Upper lobe of left lung (tissue), 6 donors: Measurements from ENCODE around the gene C1QTNF5. TPM values are rescaled to one million over a fixed set of nuclear protein-coding genes. Genes with fewer than 3 reads are reported as not detected.

Experiments used
- ATAC-seq, 2 donors: fragments of 200-7000 bp; cut with Tn5 transposase; one replicate each; pipeline ENCODE4 v1.9.1; 2022; ENCODE audit warnings: mild to moderate bottlenecking in 2 of 2, moderate library complexity in 2 of 2; ENCODE audit not compliant: low FRiP score in 2 of 2
- DNase-seq, 2 donors: peaks; one replicate each; pipeline ENCODE4 v3.0.0-alpha.2; 2019 to 2020
- H3K27ac ChIP-seq, 4 donors: fragments of 200-600 bp; sonication (generic); one replicate each; pipeline ENCODE4 v1.5.1; 2016 to 2019
- H3K27me3 ChIP-seq, 4 donors: fragments of 200-600 bp; sonication (generic); one replicate each; pipeline ENCODE4 v1.5.1; 2017 to 2019
- H3K36me3 ChIP-seq, 4 donors: fragments of 200-600 bp; sonication (generic); one replicate each; pipeline ENCODE4 v1.5.1; 2016 to 2019
- H3K4me1 ChIP-seq, 4 donors: fragments of 200-600 bp; sonication (generic); one replicate each; pipeline ENCODE4 v1.5.1; 2018 to 2019
- H3K4me3 ChIP-seq, 4 donors: fragments of 200-600 bp; sonication (generic); one replicate each; pipeline ENCODE4 v1.5.1; 2017 to 2019; ENCODE audit warnings: mild to moderate bottlenecking in 2 of 4, moderate library complexity in 1 of 4
- H3K9me3 ChIP-seq, 4 donors: fragments of 200-600 bp; sonication (generic); one replicate each; pipeline ENCODE4 v1.5.1; 2018 to 2019
- EP300 ChIP-seq, 4 donors: sonication (generic); formaldehyde crosslinking; IDR thresholded peaks; one replicate each; pipeline ENCODE4 v1.5.1; 2017; ENCODE audit warnings: antibody characterized with exemption in 4 of 4, control low read depth in 2 of 4
- POLR2A ChIP-seq, 4 donors: fragments of 450-650 bp; IDR thresholded peaks; one replicate each; pipeline ENCODE4 v1.5.1; 2016 to 2017; ENCODE audit warnings: antibody characterized with exemption in 4 of 4, mild to moderate bottlenecking in 2 of 4
- POLR2AphosphoS5 ChIP-seq, 2 donors: sonication (generic); formaldehyde crosslinking; IDR thresholded peaks; one replicate each; pipeline ENCODE4 v1.5.1; 2017; ENCODE audit warnings: antibody characterized with exemption in 2 of 2
- WGBS, 2 donors: methylation state at CpG; one replicate each; pipeline ENCODE4 v1.1.5; 2017 to 2018; 5-methylcytosine and 5-hydroxymethylcytosine counted together
- total RNA-seq, 6 donors: library from RNA; depleted of rRNA in 4 of 6; stranded (reverse); fragments of >200 nt in 4 of 6; gene quantifications; one replicate each; pipeline versions ENCODE4 v1.1.0 to v1.2.1, GENCODE V29; 2016 to 2021
- TF ChIP-seq, protein P1 (sequence below), 6 experiments: fragments of 450-650 bp in 4 of 6; fragments of 200-600 bp in 2 of 6; sonication (generic) in 2 of 6; IDR thresholded peaks; one replicate each; pipeline ENCODE4 v1.5.1; 2016 to 2019; ENCODE audit warnings: antibody characterized with exemption in 6 of 6
- donor health status: DM: no; HTN: no; CAD: no; lungs with moderate emphysema.
- donor health status: DM: no; HTN: yes; CAD: no; lungs with severe emphysema.

The C1QTNF5 gene
- total RNA-seq, 6 donors from 2014 or later = 10.5 to 57.2 (median 26.4) TPM

GRCh38 chr11:119335091-119335654 is 5.5 kb downstream of the C1QTNF5 start:
- ATAC-seq (no peak), DNase-seq (peak in 1 of 2 donors; percentile 21)
- peaks cover 0 to 6% (median 1%) of the 10 kb centered on the region in 4 donors for H3K36me3 ChIP-seq
- 68 to 77% methylated on average over 11 to 15 of the region's 15 CpGs for WGBS, 2 donors
- peak overlapping the region; percentile 83 to 99 (median 87) for H3K4me3 ChIP-seq
- TF ChIP-seq, protein P1, sequence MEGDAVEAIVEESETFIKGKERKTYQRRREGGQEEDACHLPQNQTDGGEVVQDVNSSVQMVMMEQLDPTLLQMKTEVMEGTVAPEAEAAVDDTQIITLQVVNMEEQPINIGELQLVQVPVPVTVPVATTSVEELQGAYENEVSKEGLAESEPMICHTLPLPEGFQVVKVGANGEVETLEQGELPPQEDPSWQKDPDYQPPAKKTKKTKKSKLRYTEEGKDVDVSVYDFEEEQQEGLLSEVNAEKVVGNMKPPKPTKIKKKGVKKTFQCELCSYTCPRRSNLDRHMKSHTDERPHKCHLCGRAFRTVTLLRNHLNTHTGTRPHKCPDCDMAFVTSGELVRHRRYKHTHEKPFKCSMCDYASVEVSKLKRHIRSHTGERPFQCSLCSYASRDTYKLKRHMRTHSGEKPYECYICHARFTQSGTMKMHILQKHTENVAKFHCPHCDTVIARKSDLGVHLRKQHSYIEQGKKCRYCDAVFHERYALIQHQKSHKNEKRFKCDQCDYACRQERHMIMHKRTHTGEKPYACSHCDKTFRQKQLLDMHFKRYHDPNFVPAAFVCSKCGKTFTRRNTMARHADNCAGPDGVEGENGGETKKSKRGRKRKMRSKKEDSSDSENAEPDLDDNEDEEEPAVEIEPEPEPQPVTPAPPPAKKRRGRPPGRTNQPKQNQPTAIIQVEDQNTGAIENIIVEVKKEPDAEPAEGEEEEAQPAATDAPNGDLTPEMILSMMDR (IDR thresholded peaks at IDR 0.05) = no peak
- TF ChIP-seq EP300 (IDR thresholded peaks at IDR 0.05) (no peak), POLR2AphosphoS5 (IDR thresholded peaks at IDR 0.05) (no peak), POLR2A (IDR thresholded peaks at IDR 0.05) (no peak)
- H3K9me3 ChIP-seq = no peaks in the 10 kb centered on the region
- H3K4me1 ChIP-seq = peaks cover 34 to 62% (median 39%) of the 10 kb centered on the region in 4 donors
- peaks cover 0 to 10% (median 4%) of the 10 kb centered on the region in 4 donors for H3K27me3 ChIP-seq
- H3K27ac ChIP-seq = peak overlapping the region in 3 of 4 donors; percentile 84 to 90 (median 86)

DNA sequence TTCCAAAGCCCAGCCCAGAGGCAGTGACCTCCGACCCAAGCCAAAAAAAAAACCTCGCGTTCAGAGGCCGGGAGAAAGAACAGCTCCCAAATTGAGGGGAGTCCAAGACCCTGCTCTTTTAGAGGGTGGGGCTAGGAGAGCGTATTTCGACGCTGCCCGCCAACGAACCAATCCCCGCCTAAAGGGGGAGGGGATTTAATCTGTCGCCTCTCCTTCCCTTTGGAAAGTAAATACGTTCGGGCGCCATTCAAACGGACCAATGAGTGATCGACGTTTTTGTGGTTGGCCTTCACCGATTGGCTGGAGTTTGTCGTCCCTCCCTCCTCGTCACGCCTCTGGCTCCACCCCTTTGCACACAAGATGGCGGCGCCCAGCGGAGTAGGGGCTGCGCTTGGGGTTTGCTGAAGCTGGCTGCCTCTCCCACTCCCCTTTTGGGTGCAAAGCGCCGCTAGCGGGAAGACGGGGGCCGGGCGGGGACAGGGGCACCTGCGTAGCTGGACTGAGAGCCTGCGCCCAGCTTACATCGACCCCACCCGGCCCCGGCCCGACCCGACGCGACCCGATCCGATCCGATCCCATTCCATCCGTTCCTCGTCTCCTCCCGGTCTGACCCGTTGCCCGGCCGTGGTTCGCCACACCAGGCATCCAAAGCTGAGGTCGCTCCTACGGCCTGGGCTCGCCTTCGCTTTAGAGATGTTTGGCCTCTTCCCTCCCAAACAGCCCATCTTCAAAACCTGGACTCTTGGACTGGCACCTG is 6.3 kb downstream of the C1QTNF5 start, which contains the start of gene RNF26:
Gene RNF26 (plus strand): TSS at position 354 of the 757 bp plus-strand sequence. CDS start 596 bp downstream, outside the sequence.
- Histone ChIP-seq H3K36me3 (peaks cover 0 to 6% (median 1%) of the 10 kb centered on the region in 4 donors), H3K27me3 (peaks cover 0 to 2% (median under 1%) of the 10 kb centered on the region in 4 donors), H3K4me3 (peak within 1 kb of the TSS; percentile 83 to 99 (median 87)), H3K9me3 (no peaks in the 10 kb centered on the region), H3K4me1 (peaks cover 26 to 54% (median 31%) of the 10 kb centered on the region in 4 donors), H3K27ac (peak within 1 kb of the TSS; percentile 84 to 90 (median 86))
- DNase-seq (peak; percentile 90 to 96), ATAC-seq (peak; percentile 94 to 96)
- 0% methylated on average over 29 to 31 of the region's 54 CpGs for WGBS, 2 donors
- TF ChIP-seq, protein P1 (IDR thresholded peaks at IDR 0.05) = no peak
- TF ChIP-seq POLR2A (IDR thresholded peaks at IDR 0.05) = peak in 3 of 4 donors; percentile 65 to 78 (median 77)
- peak; percentile 81 to 89 for TF ChIP-seq POLR2AphosphoS5 (IDR thresholded peaks at IDR 0.05)
- no peak for TF ChIP-seq EP300 (IDR thresholded peaks at IDR 0.05)

DNA sequence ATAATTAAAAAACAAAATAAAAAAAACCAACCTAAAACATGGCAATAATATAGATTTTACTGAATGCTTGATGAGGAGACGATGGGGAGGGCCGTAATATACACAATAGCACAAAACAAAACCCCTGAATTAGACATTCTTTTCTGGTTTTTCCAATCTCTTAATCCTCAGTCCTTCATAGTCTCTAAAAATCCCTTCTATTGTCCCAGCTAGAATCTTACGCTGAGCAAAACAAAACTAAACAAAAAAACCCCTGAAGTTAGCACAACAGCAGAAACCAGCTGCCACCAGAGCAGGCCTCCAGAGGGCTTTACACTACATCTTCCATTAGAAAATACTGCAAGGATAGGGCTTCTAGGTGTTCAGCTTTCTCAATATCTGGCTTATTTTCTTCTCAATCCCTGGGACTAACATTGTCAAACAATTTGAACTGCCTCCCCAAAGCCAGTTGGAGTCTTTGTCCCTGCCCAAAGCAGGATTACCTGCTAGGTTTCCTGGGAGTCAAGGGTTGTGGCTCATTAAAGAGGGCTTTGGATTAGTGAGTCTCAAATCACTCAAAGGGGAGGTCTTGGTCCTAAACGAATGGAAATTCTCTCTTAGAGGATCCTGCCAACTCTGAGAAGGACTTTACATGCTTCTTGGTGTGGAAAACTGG is 8.4 kb downstream of the C1QTNF5 start:
- peaks cover 9 to 34% (median 14%) of the 10 kb centered on the region in 4 donors for H3K4me1 ChIP-seq
- no peak for DNase-seq
- no peaks in the 10 kb centered on the region for H3K27me3 ChIP-seq
- H3K4me3 ChIP-seq = no peak overlapping the region
- 80 to 92% methylated on average over 3 to 4 of the region's 4 CpGs for WGBS, 2 donors
- H3K9me3 ChIP-seq = no peaks in the 10 kb centered on the region
- no peak overlapping the region for H3K27ac ChIP-seq
- TF ChIP-seq, protein P1 (IDR thresholded peaks at IDR 0.05) = no peak
- TF ChIP-seq POLR2AphosphoS5 (IDR thresholded peaks at IDR 0.05) (no peak), EP300 (IDR thresholded peaks at IDR 0.05) (no peak), POLR2A (IDR thresholded peaks at IDR 0.05) (no peak)
- no peak for ATAC-seq
- H3K36me3 ChIP-seq = peaks cover 0 to 6% (median 1%) of the 10 kb centered on the region in 4 donors

GRCh38 chr11:119330237-119330636 is 10.4 kb downstream of the C1QTNF5 start:
- no peak for TF ChIP-seq POLR2A (IDR thresholded peaks at IDR 0.05)
- no peak for TF ChIP-seq POLR2AphosphoS5 (IDR thresholded peaks at IDR 0.05)
- TF ChIP-seq EP300 (IDR thresholded peaks at IDR 0.05) = no peak
- TF ChIP-seq, protein P1 (IDR thresholded peaks at IDR 0.05) = no peak
- Histone ChIP-seq H3K4me3 (no peak overlapping the region), H3K27me3 (no peaks in the 10 kb centered on the region), H3K27ac (no peak overlapping the region), H3K4me1 (peaks cover 5 to 21% (median 5%) of the 10 kb centered on the region in 4 donors), H3K9me3 (no peaks in the 10 kb centered on the region), H3K36me3 (no peaks in the 10 kb centered on the region)
- ATAC-seq (no peak), DNase-seq (no peak)
- 40 to 50% methylated on average over 1 of the region's 1 CpG for WGBS, 2 donors
